Peyer's patch (tissue), 4 donors: ENCODE measurements around the gene FOXP4. TPM values are rescaled to one million over a fixed set of nuclear protein-coding genes. Genes with fewer than 3 reads are reported as not detected.

Experiments used
- DNase-seq, 3 donors: peaks; one replicate each; pipeline ENCODE4 v3.0.0-alpha.2; 2017 to 2019
- H3K27ac ChIP-seq, 4 donors: fragments of 200-600 bp; sonication (generic); one replicate each; pipeline ENCODE4 v1.5.1; 2016 to 2019
- H3K27me3 ChIP-seq, 2 donors: fragments of 200-600 bp; sonication (generic); one replicate each; pipeline ENCODE4 v1.5.1; 2019
- H3K36me3 ChIP-seq, 3 donors: fragments of 200-600 bp; sonication (generic); one replicate each; pipeline ENCODE4 v1.5.1; 2016 to 2019
- H3K4me1 ChIP-seq, 4 donors: fragments of 200-600 bp; sonication (generic); one replicate each; pipeline ENCODE4 v1.5.1; 2016 to 2019
- H3K4me3 ChIP-seq, 4 donors: fragments of 200-600 bp; sonication (generic); 1 replicate in 3 of 4; 2 replicates in 1 of 4; pipeline ENCODE4 v1.5.1; 2016 to 2019; ENCODE audit warnings: mild to moderate bottlenecking in 1 of 4
- H3K9me3 ChIP-seq, 4 donors: fragments of 200-600 bp; sonication (generic); one replicate each; pipeline ENCODE4 v1.5.1; 2016 to 2019; ENCODE audit warnings: mild to moderate bottlenecking in 1 of 4
- POLR2A ChIP-seq, 2 donors: fragments of 450-650 bp; IDR thresholded peaks; one replicate each; pipeline ENCODE4 v1.5.1; 2017; ENCODE audit warnings: antibody characterized with exemption in 2 of 2, mild to moderate bottlenecking in 2 of 2, moderate library complexity in 2 of 2
- total RNA-seq, 4 donors: library from RNA; depleted of rRNA; stranded (reverse); fragments of >200 nt; gene quantifications; one replicate each; pipeline ENCODE4 v1.1.0, GENCODE V29; 2016
- TF ChIP-seq, protein P1 (sequence below), 6 experiments: fragments of 450-650 bp in 4 of 6; fragments of 200-600 bp in 2 of 6; sonication (generic) in 1 of 6; IDR thresholded peaks; one replicate each; pipeline ENCODE4 v1.5.1; 2017 to 2019; ENCODE audit warnings: antibody characterized with exemption in 6 of 6, mild to moderate bottlenecking in 3 of 6, moderate library complexity in 1 of 6

Gene FOXP4, protein sequence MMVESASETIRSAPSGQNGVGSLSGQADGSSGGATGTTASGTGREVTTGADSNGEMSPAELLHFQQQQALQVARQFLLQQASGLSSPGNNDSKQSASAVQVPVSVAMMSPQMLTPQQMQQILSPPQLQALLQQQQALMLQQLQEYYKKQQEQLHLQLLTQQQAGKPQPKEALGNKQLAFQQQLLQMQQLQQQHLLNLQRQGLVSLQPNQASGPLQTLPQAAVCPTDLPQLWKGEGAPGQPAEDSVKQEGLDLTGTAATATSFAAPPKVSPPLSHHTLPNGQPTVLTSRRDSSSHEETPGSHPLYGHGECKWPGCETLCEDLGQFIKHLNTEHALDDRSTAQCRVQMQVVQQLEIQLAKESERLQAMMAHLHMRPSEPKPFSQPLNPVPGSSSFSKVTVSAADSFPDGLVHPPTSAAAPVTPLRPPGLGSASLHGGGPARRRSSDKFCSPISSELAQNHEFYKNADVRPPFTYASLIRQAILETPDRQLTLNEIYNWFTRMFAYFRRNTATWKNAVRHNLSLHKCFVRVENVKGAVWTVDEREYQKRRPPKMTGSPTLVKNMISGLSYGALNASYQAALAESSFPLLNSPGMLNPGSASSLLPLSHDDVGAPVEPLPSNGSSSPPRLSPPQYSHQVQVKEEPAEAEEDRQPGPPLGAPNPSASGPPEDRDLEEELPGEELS
- total RNA-seq: 10 to 100 TPM; 13.2 to 36.5 (median 20.0) TPM

DNA sequence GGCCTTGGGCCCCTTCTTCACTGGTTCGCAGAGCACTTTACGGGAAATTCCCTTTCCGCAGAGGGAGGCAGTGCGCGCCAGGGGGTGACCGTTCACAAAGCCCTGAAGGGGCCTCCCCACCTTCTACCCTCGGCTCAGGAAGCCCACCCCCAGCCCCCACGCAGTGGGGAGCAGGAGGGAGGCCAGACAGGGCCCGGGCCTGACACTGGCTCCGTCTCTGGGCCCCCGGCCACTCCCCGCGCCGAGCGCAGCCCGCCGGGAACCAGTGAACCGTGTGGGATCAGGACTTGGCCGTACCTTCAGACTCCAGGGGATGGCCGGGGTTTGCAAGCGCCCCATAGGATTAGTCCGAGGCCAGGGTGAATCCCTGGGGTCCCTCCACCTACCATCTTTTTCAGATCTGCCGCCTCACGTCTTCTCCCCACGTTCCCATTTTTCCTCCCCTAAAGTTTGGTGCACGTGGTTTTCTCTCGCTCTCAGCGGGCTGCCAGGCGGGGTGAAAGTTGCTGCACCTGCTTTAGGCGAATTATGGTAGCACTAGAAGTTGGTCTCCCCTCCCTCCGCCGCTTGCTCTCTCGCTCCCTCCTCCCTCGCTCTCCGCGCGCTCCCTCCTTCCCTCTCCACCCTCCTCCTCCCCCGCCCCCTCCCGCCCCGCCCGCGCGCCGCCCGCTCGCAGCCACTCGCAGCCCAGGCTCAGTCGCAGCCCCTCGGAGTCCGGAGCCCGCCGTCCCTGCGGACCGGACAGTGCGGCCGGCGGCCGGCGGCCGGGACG is at the start of gene FOXP4:
Gene FOXP4, plus strand, starts transcription at position 679 of the 772 bp plus-strand sequence. CDS start 19,380 bp downstream, outside the sequence.
- Histone ChIP-seq H3K9me3 (no peaks in the 10 kb centered on the region), H3K4me1 (peaks cover 0 to 35% (median 19%) of the 10 kb centered on the region in 4 donors), H3K27me3 (no peaks in the 10 kb centered on the region), H3K36me3 (no peaks in the 10 kb centered on the region), H3K4me3 (peak within 1 kb of the TSS; percentile 77 to 97 (median 95)), H3K27ac (peak within 1 kb of the TSS; percentile 80 to 92 (median 82))
- peak; percentile 88 to 95 (median 91) for DNase-seq
- TF ChIP-seq POLR2A (IDR thresholded peaks at IDR 0.05): no peak
- TF ChIP-seq, protein P1, sequence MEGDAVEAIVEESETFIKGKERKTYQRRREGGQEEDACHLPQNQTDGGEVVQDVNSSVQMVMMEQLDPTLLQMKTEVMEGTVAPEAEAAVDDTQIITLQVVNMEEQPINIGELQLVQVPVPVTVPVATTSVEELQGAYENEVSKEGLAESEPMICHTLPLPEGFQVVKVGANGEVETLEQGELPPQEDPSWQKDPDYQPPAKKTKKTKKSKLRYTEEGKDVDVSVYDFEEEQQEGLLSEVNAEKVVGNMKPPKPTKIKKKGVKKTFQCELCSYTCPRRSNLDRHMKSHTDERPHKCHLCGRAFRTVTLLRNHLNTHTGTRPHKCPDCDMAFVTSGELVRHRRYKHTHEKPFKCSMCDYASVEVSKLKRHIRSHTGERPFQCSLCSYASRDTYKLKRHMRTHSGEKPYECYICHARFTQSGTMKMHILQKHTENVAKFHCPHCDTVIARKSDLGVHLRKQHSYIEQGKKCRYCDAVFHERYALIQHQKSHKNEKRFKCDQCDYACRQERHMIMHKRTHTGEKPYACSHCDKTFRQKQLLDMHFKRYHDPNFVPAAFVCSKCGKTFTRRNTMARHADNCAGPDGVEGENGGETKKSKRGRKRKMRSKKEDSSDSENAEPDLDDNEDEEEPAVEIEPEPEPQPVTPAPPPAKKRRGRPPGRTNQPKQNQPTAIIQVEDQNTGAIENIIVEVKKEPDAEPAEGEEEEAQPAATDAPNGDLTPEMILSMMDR (IDR thresholded peaks at IDR 0.05): no peak

DNA sequence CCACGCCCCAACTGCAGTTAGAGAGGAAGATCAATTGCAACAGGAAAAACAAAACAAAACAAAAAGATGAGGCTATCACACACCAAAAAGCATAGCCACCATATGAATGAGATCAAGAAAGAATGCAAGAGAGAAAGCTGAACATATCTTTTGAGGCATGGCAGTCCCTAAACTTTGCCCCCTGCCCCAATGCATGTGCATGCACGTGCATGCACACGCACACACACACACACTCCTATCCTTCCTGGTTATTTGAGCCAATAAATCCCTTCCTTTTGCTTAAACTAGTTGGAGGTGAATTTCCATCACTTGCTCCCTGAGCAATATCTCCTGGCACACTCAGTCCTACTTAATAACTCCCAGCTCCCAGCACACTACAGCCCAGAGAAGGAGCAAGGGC is 48.6 kb upstream of the FOXP4 start:
- no peak overlapping the region for H3K4me3 ChIP-seq
- H3K36me3 ChIP-seq: no peaks in the 10 kb centered on the region
- DNase-seq: no peak
- H3K27me3 ChIP-seq: no peaks in the 10 kb centered on the region
- no peak overlapping the region for H3K27ac ChIP-seq
- H3K9me3 ChIP-seq: no peaks in the 10 kb centered on the region
- no peaks in the 10 kb centered on the region for H3K4me1 ChIP-seq
- no peak for TF ChIP-seq POLR2A (IDR thresholded peaks at IDR 0.05)
- TF ChIP-seq, protein P1 (IDR thresholded peaks at IDR 0.05): no peak

DNA sequence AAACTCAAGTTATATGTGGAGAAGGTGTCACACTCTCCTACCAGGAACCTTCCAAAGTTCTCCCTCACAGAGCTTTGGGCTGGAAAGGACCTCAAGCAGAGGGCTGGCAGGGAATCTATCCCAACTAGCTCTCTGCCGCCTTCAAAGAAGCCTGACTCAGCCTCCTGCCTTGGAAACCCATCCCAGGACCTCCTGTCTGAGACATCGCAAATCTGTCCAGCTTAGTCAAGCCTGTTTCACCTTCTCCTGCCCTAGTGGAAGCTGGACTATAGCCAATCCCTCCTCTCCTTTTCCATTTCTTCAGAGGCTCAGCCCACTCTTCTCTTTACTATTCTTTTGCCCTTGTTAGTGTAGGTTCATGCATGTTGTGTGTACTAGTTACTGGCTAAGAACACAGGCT is 48.2 kb upstream of the FOXP4 start:
- no peaks in the 10 kb centered on the region for H3K4me1 ChIP-seq
- DNase-seq: no peak
- no peaks in the 10 kb centered on the region for H3K9me3 ChIP-seq
- no peaks in the 10 kb centered on the region for H3K36me3 ChIP-seq
- H3K27ac ChIP-seq: no peak overlapping the region
- TF ChIP-seq, protein P1 (IDR thresholded peaks at IDR 0.05): no peak
- TF ChIP-seq POLR2A (IDR thresholded peaks at IDR 0.05): no peak
- no peak overlapping the region for H3K4me3 ChIP-seq
- H3K27me3 ChIP-seq: no peaks in the 10 kb centered on the region

DNA sequence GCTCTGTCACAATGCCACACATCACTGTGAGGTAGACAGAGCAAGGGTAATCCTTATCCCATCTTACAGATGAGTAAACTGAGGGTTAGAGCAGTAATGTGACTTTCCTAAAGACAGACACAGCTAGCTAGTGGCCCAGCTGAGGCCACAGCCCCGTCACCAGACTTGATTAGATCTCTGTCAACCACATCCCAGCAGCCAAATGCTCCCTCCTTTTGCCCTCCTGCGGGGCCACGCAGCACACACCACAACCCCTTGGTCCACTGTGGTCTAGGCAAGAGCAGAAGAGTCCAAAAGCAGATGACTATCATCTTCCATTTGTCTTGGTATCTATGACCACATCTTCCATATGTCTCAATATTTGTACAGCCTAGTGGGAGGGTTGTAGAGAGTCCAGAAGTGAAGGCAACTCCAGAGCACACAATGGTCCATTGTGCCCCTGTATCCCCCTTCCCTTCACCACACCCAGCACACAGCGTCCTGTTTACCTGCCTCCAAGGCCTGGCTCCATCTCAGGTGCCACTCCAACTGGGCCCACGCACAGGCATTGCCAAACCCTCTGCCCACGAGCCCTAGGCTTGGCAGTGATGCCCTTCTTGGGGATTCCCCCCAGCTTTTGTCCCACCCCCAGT is 47.1 kb upstream of the FOXP4 start:
- Histone ChIP-seq H3K27me3 (no peaks in the 10 kb centered on the region), H3K36me3 (no peaks in the 10 kb centered on the region), H3K4me3 (no peak overlapping the region), H3K4me1 (peaks cover 0 to 3% (median 2%) of the 10 kb centered on the region in 4 donors), H3K9me3 (no peaks in the 10 kb centered on the region), H3K27ac (no peak overlapping the region)
- no peak for DNase-seq
- TF ChIP-seq POLR2A (IDR thresholded peaks at IDR 0.05): no peak
- TF ChIP-seq, protein P1 (IDR thresholded peaks at IDR 0.05): no peak

DNA sequence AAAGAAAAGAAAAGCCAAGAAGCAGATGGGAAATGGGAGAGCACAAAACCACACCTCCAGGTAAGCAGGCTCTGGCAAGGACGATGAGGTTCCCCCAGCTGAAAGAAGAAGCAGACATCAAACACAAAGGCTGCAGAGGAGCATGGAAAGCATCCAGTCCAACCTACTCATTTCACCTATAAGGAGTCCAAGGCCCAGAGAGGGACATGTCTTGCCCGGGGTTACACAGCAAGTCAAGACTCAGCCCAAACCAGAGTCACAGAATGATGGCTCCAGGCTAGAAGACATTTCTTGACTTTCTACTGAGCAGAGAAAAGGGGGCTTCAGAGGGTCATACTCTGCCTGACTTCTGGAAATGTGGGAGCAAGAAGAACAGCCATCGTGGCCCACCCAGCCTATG is 45.6 kb upstream of the FOXP4 start:
- Histone ChIP-seq H3K27me3 (no peaks in the 10 kb centered on the region), H3K27ac (no peak overlapping the region), H3K36me3 (no peaks in the 10 kb centered on the region), H3K9me3 (no peaks in the 10 kb centered on the region), H3K4me1 (peaks cover 0 to 17% (median 8%) of the 10 kb centered on the region in 4 donors), H3K4me3 (no peak overlapping the region)
- no peak for TF ChIP-seq POLR2A (IDR thresholded peaks at IDR 0.05)
- TF ChIP-seq, protein P1 (IDR thresholded peaks at IDR 0.05): no peak
- no peak for DNase-seq
